GM12878 (cell line): Measurements from ENCODE around the gene USP26.

Source experiments
- HDAC2 ChIP-seq: fragments of 200-600 bp; sonication (generic); IDR thresholded peaks from 2 replicates; pipeline ENCODE4 v1.6.1; 2017
- POLR2A ChIP-seq: IDR thresholded peaks from 2 replicates; pipeline ENCODE4 v1.6.1; 2011; ENCODE audit warnings: low read depth, mild to moderate bottlenecking, low read length

- no peak for TF ChIP-seq HDAC2
- TF ChIP-seq POLR2A = no peak
These were observed 7.5 kb downstream of the USP26 start for GRCh38 chrX:133089411-133089810.
